HEK293 (cell line): ENCODE measurements around the gene FUT3.
"Not testable (repeated sequence)": the region's sequence is repeated elsewhere in the genome, so short reads cannot be mapped to it uniquely, and the experiment has no call there.

Experiments
- KLF16 ChIP-seq: fragments of 450-650 bp; formaldehyde crosslinking; IDR thresholded peaks from 2 replicates; pipeline ENCODE4 v1.5.1; 2017; ENCODE audit warnings: missing biosample characterization, missing genetic modification characterization
- ZNF133 ChIP-seq: fragments of 450-650 bp; formaldehyde crosslinking; IDR thresholded peaks from 2 replicates; pipeline ENCODE4 v1.5.1; 2016; ENCODE audit warnings: missing biosample characterization, missing genetic modification characterization
- ZNF174 ChIP-seq: fragments of 450-650 bp; formaldehyde crosslinking; IDR thresholded peaks from 2 replicates; pipeline ENCODE4 v1.5.0; 2017; ENCODE audit warnings: missing biosample characterization, mild to moderate bottlenecking, missing genetic modification characterization
- ZNF175 ChIP-seq: fragments of 450-650 bp; formaldehyde crosslinking; IDR thresholded peaks from 2 replicates; pipeline ENCODE4 v1.5.1; 2016; ENCODE audit warnings: missing biosample characterization, missing genetic modification characterization
- ZNF529 ChIP-seq: fragments of 450-650 bp; formaldehyde crosslinking; IDR thresholded peaks from 2 replicates; pipeline ENCODE4 v1.5.1; 2017; ENCODE audit warnings: missing genetic modification characterization, missing biosample characterization; ENCODE audit not compliant: insufficient replicate concordance
- ZNF76 ChIP-seq: fragments of 450-650 bp; formaldehyde crosslinking; IDR thresholded peaks from 2 replicates; pipeline ENCODE4; 2016; ENCODE audit warnings: low read depth, missing biosample characterization, missing genetic modification characterization, borderline replicate concordance
- TF ChIP-seq, protein P1 (sequence below): fragments of 450-650 bp; formaldehyde crosslinking; IDR thresholded peaks from 2 replicates; pipeline ENCODE4 v1.5.1; 2016; ENCODE audit warnings: missing biosample characterization, missing genetic modification characterization
- TF ChIP-seq, protein P2 (sequence below): fragments of 450-650 bp; formaldehyde crosslinking; IDR thresholded peaks from 2 replicates; pipeline ENCODE4 v1.5.1; 2016; ENCODE audit warnings: missing biosample characterization, missing genetic modification characterization
- TF ChIP-seq, protein P3 (sequence below): fragments of 450-650 bp; formaldehyde crosslinking; IDR thresholded peaks from 2 replicates; pipeline ENCODE4 v1.5.1; 2017; ENCODE audit warnings: missing biosample characterization, missing genetic modification characterization

DNA sequence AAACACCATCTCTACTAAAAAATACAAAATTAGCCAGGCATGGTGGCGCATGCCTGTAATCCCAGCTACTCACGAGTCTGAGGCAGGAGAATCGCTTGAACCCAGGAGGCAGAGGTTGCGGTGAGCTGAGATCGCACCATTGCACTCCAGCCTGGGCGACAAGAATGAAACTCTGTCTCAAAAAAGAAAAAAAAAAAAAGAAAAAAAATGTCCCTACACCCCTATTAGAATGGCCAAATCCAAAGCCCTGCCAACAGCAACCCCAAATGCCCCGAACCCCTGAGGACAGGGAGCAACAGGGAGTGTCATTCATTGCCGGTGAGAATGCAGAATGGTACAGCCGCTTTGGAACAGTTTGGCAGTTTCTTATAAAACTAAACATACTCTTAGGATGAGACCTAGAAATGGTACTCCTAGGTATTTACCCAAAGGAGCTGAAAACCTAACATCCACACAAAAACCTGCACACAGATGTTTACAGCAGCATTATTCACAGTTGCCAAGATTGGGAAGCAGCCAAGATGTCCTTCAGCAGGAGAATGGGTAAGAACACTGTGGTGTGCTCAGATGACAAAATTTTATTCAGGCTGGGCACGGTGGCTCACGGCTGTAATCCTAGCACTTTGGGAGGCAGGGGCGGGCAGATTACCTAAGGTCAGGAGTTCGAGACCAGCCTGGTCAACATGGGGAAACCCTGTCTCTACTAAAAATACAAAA is 32.1 kb upstream of the FUT3 start:
- not testable (repeated sequence) for TF ChIP-seq ZNF174 (tag by site-specific recombination); ZNF529 (tag by site-specific recombination); ZNF76 (tag by site-specific recombination); KLF16 (tag by site-specific recombination); ZNF133; ZNF175 (tag by site-specific recombination)
- TF ChIP-seq, protein P1, sequence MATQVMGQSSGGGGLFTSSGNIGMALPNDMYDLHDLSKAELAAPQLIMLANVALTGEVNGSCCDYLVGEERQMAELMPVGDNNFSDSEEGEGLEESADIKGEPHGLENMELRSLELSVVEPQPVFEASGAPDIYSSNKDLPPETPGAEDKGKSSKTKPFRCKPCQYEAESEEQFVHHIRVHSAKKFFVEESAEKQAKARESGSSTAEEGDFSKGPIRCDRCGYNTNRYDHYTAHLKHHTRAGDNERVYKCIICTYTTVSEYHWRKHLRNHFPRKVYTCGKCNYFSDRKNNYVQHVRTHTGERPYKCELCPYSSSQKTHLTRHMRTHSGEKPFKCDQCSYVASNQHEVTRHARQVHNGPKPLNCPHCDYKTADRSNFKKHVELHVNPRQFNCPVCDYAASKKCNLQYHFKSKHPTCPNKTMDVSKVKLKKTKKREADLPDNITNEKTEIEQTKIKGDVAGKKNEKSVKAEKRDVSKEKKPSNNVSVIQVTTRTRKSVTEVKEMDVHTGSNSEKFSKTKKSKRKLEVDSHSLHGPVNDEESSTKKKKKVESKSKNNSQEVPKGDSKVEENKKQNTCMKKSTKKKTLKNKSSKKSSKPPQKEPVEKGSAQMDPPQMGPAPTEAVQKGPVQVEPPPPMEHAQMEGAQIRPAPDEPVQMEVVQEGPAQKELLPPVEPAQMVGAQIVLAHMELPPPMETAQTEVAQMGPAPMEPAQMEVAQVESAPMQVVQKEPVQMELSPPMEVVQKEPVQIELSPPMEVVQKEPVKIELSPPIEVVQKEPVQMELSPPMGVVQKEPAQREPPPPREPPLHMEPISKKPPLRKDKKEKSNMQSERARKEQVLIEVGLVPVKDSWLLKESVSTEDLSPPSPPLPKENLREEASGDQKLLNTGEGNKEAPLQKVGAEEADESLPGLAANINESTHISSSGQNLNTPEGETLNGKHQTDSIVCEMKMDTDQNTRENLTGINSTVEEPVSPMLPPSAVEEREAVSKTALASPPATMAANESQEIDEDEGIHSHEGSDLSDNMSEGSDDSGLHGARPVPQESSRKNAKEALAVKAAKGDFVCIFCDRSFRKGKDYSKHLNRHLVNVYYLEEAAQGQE (tag by site-specific recombination): not testable (repeated sequence)
- TF ChIP-seq, protein P2, sequence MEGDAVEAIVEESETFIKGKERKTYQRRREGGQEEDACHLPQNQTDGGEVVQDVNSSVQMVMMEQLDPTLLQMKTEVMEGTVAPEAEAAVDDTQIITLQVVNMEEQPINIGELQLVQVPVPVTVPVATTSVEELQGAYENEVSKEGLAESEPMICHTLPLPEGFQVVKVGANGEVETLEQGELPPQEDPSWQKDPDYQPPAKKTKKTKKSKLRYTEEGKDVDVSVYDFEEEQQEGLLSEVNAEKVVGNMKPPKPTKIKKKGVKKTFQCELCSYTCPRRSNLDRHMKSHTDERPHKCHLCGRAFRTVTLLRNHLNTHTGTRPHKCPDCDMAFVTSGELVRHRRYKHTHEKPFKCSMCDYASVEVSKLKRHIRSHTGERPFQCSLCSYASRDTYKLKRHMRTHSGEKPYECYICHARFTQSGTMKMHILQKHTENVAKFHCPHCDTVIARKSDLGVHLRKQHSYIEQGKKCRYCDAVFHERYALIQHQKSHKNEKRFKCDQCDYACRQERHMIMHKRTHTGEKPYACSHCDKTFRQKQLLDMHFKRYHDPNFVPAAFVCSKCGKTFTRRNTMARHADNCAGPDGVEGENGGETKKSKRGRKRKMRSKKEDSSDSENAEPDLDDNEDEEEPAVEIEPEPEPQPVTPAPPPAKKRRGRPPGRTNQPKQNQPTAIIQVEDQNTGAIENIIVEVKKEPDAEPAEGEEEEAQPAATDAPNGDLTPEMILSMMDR (tag by site-specific recombination): not testable (repeated sequence)
- TF ChIP-seq, protein P3, sequence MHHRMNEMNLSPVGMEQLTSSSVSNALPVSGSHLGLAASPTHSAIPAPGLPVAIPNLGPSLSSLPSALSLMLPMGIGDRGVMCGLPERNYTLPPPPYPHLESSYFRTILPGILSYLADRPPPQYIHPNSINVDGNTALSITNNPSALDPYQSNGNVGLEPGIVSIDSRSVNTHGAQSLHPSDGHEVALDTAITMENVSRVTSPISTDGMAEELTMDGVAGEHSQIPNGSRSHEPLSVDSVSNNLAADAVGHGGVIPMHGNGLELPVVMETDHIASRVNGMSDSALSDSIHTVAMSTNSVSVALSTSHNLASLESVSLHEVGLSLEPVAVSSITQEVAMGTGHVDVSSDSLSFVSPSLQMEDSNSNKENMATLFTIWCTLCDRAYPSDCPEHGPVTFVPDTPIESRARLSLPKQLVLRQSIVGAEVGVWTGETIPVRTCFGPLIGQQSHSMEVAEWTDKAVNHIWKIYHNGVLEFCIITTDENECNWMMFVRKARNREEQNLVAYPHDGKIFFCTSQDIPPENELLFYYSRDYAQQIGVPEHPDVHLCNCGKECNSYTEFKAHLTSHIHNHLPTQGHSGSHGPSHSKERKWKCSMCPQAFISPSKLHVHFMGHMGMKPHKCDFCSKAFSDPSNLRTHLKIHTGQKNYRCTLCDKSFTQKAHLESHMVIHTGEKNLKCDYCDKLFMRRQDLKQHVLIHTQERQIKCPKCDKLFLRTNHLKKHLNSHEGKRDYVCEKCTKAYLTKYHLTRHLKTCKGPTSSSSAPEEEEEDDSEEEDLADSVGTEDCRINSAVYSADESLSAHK (tag by site-specific recombination): not testable (repeated sequence)
